DMS79 treated with DMSO at 0.1 percent for 48 hours (cell line): ENCODE results near the gene SCAPER.
"Not testable (repeated sequence)": the region's sequence is repeated elsewhere in the genome, so short reads cannot be mapped to it uniquely, and the experiment has no call there.

Experiments used
- DNase-seq: peaks from one replicate; lab custom pipeline; 2025; lab: John Stamatoyannopoulos, UW

Gene SCAPER

DNA sequence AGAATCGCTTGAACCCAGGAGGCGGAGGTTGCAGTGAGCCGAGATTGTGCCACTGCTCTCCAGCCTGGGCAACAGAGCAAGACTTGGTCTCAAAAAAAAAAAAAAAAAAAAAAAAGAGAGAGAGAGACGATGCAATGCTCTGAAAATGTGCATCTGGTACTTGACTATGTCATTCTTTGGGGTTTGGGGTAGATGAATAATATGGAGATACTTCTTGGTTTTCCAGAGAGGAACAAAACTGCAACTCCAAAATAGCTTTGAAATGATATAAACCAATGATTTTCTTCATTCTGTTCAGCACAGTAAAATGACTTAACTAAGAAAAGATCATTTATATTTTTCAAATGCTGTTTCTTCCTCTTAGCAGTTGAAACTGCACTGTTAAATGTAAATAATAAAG lies 409.7 kb downstream of the SCAPER start:
- DNase-seq = no peak

DNA sequence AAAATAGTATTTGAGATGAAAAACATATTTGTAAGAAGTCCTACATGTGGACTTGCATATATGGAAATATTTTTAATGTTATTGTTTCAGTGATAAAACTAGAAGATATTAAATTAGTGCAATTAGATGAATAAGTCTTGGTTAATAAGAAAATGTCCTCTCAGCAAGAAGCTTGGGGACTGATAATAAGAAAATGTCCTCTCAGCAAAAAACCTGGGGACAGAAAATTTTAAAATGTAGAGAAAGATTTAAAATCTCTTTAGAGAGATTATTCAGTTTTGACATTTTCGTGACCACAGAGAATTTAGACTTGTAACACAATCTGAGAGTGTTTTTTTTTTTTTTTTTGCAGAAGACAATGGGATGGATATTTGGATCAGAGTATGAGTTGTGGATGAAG lies 412.6 kb downstream of the SCAPER start:
- DNase-seq = no peak

DNA sequence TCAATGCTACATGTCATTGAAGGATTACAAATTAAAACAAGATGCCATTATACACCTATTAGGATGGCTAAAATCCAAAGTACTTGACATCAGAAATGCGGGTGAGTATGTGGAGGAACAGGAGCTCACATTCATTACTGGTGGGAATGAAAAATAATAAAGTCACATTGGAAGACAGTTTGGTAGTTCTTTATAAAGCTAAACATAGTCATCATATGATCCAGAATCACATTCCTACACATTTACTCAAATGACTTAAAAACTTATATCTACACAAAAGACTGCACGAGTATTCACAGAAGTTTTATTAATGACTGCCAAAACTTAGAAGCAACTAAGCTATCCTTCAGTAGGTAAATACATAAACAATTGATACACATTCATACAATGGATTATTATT lies 421.4 kb downstream of the SCAPER start:
- DNase-seq = no peak

DNA sequence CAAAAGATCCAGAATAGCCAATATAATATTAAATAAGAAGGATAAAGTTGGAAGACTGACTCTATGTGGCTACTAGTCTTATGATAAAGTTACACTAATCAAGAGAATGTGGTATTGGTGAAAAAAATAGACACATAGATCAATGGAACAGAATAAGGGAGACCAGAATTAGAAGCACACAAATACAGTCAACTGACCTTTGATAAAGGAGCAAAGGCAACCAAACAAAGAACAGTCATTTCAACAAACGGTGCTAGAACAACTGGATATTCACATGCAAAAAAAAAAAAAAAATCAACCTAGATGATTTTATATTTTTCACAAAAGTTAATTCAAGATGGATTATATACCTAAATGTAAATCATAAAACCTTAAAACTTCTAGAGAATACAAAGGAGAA lies 422.1 kb downstream of the SCAPER start:
- DNase-seq = no peak

DNA sequence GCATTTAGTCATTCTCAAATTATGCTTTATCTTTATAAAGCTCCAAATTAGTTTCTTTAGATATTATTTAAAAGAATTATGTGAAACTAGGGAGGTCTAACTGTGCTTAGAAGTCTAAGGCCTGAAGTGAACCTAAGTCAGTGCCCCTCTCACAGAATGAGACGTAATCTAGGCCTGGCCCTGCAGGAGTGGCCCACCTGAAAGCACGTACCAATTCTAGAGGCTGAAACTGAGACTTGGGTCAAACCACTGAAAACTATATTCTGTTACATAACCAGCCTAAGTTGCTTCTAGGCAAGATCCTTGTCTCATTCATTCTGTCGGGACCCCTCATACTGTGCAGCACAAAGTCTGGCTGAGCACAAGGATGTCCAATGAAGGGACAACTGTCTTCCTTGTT lies 424.9 kb downstream of the SCAPER start:
- no peak for DNase-seq

DNA sequence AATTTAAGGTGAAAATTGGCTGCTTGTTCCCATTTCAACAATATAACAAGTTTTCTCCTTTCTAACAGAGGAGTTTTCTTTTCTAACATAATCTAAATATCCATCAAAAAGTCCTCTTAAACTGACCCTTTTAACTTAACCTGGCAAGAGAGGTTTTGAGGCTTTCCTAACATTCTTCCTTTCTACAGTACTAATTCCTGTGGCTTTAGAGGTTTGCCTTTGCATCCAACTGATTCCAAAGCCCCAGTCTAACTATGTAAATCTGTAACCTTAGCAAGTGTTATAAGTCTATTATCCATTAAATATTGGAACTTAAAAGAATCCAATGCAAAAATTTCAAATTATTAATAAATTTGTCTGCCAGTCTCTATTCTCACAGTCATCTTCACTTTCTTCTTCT lies 434.4 kb downstream of the SCAPER start:
- DNase-seq = no peak

DNA sequence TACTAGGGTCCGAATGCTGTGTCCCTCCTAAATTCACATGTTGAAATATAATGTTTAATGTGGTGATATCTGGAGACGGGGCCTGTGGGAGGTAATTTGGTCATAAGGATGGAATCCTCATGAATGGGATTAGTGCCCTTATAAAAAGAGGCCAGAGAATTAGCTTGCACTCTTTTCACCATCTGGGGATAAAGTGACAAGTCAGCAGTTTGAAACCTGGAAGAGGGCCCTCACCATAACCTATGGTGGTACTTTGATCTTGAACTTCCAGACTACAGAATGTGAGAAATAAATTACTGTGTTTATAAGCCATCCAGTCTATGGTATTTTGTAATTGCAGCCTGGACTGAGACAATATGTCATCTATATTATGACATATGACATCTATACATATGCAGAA lies 436.4 kb downstream of the SCAPER start:
- no peak for DNase-seq

DNA sequence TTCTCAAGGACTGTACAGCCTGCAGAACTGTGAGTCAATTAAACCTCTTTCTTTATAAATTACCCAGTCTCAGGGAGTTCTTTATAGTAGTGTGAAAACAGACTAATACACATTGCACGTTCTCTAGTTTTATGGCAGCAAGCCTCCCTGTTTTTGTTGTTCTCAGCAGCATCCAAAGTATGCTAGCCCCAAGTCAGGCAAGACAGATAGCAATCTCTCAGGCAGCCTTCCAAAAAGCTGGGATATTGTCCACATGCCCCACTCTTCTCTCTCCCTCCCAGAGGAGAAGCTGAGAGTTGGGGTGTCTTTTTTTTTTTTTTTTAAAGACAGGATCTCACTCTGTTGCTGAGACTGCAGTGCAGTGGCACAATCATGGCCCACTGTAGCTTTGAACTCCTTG lies 438.0 kb downstream of the SCAPER start:
- DNase-seq = no peak

DNA sequence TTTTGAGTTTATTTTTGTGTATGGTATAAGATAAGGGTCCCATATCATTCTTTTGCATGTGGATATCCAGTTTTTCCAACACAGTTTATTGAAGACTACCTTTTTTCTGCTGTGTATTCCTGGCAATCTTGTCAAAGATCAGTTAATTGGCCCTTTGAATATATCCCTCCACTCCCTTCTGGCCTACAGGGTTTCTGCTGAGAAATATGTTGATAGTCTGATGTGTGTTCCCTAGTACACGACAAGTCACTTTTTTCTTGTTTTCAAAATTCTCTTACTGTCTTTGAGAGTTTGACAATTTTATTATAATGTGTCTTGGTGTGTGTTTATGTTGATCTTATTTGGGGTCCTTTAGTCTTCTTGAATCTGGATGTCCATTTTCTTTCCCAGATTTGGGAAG lies 439.4 kb downstream of the SCAPER start:
- DNase-seq = no peak

DNA sequence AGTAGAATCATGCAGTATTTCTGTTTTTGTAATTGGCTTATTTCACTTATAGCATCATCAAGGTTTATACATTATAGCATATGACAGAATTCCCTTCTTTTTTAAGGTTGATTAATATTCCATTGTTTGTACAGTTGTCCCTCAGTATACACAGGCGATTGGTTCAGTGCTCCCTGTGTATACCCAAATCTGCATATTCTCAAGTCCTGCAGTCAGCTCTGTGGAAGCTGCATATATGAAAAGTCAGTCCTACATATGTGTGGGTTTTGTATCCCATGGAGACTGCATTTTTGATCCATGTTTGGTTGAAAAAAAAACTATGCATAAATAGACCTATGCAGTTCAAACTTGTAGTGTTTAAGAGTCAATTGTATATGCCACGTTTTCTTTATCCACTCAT lies 440.9 kb downstream of the SCAPER start:
- DNase-seq = no peak

DNA sequence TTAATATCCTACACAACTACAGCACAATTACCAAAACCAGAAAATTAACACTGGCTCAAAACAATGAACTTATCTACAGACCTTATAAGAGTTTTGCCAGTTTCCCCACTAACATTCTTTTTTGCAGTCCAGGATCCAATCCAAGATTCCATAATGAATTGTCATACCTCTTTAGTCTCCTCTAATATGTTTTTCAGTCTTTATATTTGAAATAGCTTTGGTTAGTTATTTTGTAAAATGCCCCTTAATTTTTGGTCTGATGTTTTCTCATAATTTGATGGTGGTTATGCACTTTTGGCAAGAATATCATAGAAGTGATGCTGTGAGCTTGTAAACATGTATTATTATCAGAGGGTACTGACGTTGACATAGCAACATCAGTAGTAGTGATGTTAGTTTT lies 444.3 kb downstream of the SCAPER start:
- no peak for DNase-seq

DNA sequence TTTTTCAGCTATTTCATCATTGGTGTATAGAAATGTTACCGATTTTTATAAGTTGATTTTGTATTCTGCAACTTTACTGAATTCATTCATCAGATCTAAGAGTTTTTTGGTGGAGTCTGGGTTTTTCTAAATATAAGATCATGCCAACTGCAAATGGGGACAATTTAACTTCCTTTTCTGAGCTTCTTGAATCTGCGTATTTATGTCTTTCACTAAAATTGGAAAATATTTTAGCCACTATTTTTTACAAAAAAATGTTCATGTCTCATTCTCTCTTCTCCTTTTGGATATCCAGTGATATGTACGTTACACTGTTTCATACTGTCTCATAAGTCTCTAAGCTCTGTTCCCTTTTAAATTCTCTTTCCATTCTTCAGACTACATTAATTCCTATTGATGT lies 444.8 kb downstream of the SCAPER start:
- DNase-seq = no peak

DNA sequence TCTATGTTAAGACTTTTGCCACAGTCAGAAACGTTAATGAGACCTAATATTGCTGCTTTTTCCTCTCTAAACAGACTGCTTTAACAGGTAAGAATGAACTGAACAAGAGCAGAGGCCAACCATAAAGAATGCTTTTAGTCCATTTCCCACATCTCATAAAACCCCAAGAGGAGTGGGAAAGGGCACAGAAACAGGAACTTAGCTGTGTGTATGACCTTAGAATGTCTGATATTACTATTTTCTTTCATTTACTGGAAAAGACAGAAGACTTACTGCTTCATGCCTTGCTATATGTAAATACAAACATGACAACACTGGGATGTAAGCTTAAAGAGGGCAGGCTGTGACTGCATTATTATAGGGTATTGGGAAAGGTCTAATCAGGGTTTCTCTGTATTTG lies 453.6 kb downstream of the SCAPER start:
- DNase-seq = no peak

DNA sequence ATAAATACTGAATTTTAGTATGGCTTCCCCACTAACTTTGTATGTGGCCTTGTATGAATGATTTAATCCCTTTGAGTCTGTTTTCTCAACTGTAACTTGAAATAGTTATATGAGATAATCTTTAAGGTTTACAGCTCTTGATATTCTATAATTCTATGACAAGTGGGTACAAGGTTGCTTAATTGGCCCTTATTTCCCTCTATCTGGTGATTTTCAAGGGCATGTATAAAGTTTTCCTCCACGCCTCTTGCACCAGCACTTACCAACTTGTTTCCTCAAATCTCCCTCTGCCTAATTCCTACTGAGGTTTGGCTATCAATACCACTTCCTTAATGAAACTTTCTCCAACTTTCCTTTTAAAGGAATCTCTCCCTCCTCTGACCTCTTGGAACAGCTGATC lies 455.7 kb downstream of the SCAPER start:
- DNase-seq = no peak

DNA sequence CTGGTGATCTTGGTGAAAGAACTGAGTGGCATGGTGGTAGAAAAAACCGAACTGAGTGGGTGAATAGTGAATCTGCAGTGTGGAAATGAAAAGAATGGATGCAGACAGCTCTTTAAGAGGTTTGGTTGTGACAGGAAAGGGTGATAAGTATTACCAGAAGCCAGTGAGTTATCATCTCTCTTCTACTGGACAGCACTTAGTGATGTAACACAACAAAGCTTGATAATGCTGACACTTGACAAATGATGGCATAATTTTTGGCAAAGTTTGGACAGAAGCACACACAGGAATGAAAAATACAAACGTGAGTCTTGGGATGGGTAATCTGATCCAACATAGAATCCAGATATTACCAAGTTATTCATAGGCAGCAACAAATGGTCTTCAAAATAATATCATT lies 456.4 kb downstream of the SCAPER start:
- DNase-seq = no peak

DNA sequence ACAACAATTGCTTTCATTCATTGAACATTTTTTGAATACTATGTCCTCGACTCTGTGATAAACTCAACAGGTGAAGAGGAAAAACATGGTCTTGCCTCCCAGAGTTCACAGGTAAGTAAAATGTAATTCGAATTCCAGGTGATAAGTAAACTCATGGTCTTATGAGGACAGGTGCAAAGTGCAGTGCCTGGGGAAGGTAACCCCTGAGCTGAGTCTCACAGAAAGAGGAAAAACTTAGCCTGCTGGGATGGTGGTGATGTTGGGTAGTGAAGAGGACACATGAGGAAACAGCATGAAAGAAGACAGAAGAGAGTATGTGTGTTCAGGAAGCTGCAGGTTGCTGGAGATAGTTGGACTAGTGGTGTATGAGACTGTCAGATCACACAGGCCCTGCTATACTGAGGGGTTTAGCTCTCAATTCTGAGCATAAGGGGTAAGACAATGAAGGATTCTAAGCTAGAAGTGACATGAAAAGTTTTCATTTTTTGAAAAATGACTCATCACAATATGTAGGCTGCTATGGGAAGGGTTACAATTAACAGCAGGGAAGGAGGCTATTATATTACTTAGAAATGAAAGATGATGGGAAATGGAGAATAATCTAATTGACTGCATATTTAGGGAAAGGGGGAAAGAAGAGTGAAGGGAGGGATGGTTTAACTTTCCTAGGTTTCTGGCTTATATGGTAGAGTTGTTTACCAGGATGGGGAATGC lies 457.3 kb downstream of the SCAPER start:
- no peak for DNase-seq

DNA sequence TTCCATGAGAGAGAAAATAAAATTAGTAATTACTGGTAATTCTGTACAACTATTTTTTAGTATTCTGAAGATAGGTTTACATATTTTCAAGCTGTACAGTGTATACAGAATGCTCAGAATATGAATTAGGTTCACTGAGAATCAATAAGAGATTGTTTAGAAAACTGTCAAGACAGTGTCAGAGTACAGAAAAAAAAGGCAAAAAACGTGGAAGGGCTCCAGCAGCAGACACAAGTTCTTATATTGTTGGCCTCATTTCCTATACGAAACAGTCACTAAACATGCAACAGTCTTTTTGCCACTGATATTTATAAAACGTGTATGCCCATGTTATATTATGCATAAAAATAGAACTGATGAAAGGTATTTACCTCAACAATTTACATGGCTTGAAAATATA lies 464.7 kb downstream of the SCAPER start:
- DNase-seq = no peak

DNA sequence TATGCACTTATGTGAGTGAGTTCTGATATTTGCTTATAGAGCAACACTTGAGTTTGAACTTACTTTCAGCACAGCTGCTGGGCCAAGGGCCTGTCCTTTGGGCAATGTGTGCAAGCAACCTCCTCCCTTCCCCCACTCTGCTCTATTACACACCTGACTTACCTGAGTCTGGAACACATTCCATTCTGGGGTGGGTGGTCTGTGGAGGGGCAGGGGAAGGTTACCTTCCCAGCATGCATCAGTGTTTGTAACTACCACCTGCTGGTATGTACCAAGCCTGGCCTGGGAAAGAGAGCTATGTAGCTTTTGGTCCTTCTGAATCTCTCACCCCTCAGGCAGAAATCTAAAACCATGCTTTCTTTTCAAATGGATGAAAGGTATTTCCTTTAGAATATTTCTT lies 465.6 kb downstream of the SCAPER start:
- DNase-seq = no peak

DNA sequence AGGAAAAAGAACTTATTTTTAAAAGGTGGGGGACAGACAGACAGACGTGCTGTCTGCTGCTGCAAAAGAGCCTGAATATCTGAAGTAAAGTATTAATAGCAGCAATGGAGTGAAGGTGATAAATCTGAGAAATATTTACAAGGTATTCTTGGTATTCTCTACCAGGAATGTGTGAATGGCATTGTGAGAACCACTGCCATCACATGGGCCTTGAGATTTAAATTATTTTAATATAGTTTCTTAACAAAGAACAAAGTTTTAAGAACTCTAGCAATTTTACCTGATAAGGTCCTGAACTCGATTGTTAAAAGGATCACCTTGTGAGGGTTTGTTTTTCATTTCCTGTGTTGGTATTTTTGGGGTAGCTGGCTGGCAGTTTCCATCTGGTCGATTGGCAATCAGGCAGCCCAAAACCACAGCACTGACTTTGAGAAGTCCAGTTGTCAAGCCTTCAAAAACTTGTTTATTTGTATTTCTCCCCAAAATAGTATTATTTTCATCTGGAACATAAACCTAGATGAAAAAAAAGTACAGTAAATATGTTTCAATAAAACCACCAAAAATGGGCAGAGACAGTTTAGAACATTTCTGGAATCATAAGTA lies 471.2 kb downstream of the SCAPER start:
- no peak for DNase-seq

DNA sequence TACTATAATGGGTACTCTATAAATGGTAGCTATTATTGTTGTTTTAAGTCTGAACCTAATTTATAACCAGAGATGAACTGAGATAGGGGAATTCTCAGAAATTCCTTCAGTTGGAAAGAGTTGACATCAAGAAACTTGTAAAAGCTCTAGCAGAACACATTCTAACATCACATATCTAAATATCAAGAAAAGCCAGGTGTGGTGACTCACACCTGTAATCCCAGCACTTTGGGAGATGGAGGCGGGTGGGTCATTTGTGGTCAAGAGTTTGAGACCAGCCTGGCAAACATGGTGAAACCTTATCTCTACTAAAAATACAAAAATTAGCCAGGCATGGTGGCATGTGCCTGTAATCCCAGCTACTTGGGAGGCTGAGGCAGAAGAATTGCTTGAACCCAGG lies 472.1 kb downstream of the SCAPER start:
- DNase-seq = not testable (repeated sequence)

DNA sequence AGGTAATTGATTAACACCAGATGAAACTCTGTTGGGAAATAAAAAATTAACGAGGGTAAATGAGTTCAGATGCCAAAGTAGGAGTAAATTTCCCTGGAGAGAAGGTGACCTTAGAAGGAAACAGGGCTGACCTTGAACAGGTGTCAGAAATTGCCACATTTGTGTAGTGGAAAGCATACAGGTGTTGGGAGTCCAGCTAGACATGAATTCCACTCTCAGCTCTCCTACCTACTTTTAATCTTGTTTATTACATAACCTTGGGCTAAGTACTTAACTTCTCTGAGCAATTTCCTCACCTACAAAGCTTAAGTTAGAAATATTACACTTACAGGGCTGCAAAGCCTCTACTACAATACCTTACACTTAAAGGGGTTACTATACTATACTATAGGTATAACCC lies 472.5 kb downstream of the SCAPER start:
- no peak for DNase-seq

DNA sequence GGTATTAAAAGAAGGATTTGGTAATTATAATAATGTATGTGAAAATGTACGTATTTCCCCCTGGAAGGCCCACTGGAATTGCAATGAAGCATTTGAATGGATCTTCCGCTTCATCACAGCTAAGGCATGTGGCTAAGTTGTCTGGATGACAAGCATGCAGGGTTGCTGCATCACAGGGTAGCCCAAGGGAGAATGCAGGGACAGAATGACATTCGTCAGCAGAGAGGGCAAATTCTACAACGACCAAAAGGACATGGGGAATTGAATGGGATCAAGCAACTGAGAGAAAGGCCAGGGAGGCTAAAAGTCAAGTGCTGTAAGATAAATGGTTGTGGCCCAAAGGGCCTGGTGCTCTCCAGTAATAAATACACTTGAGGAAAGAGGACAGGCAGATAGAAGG lies 473.2 kb downstream of the SCAPER start:
- DNase-seq = no peak

DNA sequence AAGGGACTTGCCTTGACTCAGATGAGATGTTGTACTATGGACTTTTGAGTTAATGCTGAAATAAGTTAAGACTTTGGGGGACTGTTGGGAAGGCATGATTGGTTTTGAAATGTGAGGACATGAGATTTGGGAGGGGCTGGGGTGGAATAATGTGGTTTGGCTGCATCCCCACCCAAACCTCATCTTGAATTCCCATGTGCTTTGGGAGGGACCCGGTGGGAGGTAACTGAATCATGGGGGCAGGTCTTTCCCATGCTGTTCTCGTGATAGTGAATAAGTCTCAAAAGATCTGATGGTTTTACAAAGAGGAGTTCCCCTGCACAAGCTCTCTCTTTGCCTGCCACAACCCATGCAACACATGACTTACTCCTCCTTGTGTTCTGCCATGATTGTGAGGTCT lies 474.4 kb downstream of the SCAPER start:
- not testable (repeated sequence) for DNase-seq

DNA sequence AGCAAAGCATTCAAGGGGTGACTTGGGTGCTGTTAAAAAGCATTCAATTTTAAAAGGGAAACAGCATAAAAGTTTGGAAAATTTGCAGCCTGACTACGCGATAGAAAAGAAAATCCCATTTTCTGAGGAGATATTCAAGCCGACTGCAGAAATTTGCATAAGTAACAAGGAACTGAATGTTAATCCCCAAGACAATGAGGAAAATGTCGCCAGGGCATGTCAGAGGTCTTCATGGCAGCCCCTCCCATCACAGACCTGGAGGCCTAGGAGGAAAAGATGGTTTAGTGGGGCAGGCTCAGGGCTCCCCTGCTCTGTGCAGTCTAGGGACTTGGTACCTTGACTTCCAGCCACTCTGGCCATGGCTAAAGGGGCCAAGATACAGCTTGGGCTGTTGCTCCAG lies 475.5 kb downstream of the SCAPER start:
- no peak for DNase-seq
